HAP-1 (cell line): ENCODE results near the gene HOXC6.
"Not testable (repeated sequence)": the region's sequence is repeated elsewhere in the genome, so short reads cannot be mapped to it uniquely, and the experiment has no call there.

ENCODE experiments used
- DNase-seq, 2 experiments: peaks; one replicate each; pipeline ENCODE4 v3.0.0-alpha.2; 2016 to 2020; ENCODE audit warnings: low spot score in 2 of 2
- H3K27me3 ChIP-seq: fragments of 250-450 bp; sonication (Bioruptor Pico); 2 replicates; pipeline ENCODE4 v1.5.1; 2020; ENCODE audit warnings: low read depth, mild to moderate bottlenecking, moderate library complexity
- H3K36me3 ChIP-seq: fragments of 250-450 bp; sonication (Bioruptor Pico); replicated peaks from 2 replicates; pipeline ENCODE4 v1.5.1; 2020; ENCODE audit warnings: mild to moderate bottlenecking
- H3K4me1 ChIP-seq: fragments of 250-450 bp; sonication (Bioruptor Pico); 2 replicates; pipeline ENCODE4 v1.5.1; 2020; ENCODE audit warnings: mild to moderate bottlenecking
- H3K4me3 ChIP-seq: fragments of 250-450 bp; sonication (Bioruptor Pico); 2 replicates; pipeline ENCODE4 v1.5.1; 2020; ENCODE audit warnings: mild to moderate bottlenecking, moderate library complexity
- H3K9me3 ChIP-seq: fragments of 250-450 bp; sonication (Bioruptor Pico); 2 replicates; pipeline ENCODE4 v1.5.1; 2020; ENCODE audit warnings: mild to moderate bottlenecking, moderate library complexity
- in situ Hi-C: fragments of 300-500 bp; cut with MboI; formaldehyde crosslinking; loops from 3 replicates; pipeline ENCODE4 v1.14.3; 2020; ENCODE audit warnings: low sequenced_read_pairs, inconsistent platforms, mixed read lengths

HOXC6 gene

DNA sequence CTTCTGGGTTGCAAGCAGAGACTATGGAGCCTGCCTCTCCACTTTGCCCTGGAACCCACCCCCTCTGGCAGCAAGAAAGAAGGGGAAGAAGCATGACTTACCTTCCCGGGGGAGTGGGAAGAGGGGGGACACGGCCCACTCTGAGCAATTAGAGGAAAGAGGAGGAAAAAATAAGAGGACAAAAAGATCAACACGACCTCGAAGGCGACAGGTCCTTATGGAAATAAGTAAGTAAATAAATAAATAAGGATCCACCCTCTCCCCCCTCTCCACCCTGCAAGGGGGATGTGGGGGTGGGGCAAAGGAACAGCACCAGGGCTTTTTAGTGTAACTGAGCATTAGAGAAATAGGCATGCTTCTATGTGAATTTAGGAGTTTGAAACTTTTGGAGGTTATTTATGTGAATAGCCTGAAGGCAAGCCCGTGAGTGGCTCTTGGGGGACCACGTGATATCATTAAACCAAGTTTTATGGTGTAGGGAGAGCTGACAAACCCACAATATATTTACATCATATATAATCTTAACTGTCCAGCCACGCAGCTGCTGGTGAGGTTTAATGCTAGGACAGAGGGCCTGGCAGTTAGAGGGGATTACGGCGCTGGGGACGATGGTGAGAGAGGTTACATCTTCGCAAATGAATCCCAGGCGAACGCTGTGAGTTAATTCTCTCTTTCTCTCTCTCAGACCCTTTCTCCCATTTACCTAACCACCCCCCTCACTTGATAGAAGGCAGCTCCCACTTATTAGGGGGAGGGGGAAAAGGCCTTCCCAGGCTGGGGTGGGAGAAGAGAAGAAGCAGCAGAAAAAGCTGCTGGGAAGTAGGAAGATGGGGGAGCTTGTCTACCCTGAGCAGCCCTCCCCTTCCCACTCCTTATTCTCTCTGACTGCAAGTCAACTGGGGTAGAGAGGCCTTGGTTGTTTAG is 9.4 kb downstream of the HOXC6 start:
- in situ Hi-C loops = no loop called here
- DNase-seq = peak; percentile 36 to 59
- H3K9me3 ChIP-seq = no peaks in the 10 kb centered on the region
- no peaks in the 10 kb centered on the region for H3K36me3 ChIP-seq
- H3K27me3 ChIP-seq = peaks cover 78% of the 10 kb centered on the region
- H3K4me3 ChIP-seq = no peak overlapping the region
- peaks cover 22% of the 10 kb centered on the region for H3K4me1 ChIP-seq

DNA sequence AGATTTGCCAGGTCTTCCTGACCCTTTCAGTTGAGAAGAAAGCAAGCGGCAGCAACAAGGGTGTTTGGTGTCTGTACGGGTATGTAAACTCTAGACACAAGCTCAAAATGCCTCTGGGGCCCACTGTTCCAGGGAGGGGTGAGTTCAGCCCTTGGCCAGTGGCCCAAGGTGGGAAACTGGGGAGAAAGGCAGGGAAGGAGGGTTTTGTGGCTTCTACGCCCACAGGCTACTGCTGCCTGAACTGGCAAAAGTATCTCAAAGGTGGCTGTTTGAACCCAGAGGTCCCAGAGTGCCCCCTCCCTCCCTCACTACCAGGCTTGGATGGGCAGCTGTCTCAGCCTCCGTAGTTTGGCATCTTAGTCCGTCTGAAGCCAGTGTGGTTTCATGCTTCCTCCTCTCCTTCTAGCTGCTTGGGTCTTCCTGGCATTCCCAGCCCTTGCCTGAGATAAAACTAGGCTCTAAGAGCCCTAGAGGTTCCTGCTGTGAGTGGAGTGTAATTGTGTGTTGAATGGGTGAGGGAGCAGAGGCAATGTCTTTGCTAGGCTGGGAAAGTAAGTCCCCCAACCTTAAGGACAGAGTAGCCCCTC is 10.1 kb downstream of the HOXC6 start:
- no peak for DNase-seq
- Histone ChIP-seq H3K4me1 (peaks cover 16% of the 10 kb centered on the region), H3K27me3 (peaks cover 81% of the 10 kb centered on the region), H3K36me3 (no peaks in the 10 kb centered on the region), H3K4me3 (no peak overlapping the region), H3K9me3 (no peaks in the 10 kb centered on the region)
- in situ Hi-C loops = no loop called here

DNA sequence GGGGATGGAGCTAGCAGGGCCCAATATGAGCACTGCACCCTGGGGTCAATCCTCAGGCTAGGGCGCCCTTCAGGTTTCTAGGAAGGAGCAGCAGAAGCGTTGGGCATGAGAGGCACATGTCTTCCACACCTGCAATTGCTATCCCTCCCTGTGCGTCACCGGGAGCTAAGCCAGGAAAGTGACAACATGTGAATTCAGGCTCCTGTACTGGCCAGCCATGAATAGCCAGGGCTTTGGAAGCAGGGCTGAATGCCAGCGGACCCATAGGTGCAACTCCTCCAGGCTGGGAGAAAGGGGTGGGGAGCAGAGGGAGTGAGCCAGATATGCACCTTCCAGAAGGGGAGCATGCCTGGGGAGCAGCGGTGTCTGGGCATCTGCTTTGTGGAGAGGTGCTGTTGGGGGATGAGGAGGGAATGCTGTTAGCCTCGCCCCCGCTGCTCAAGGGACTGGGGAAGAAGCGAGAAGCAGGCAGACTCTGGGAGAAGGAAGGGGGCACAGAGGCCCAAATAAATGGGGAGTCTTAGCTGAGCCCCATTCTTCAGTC is 10.7 kb downstream of the HOXC6 start:
- in situ Hi-C loops = no loop called here

DNA sequence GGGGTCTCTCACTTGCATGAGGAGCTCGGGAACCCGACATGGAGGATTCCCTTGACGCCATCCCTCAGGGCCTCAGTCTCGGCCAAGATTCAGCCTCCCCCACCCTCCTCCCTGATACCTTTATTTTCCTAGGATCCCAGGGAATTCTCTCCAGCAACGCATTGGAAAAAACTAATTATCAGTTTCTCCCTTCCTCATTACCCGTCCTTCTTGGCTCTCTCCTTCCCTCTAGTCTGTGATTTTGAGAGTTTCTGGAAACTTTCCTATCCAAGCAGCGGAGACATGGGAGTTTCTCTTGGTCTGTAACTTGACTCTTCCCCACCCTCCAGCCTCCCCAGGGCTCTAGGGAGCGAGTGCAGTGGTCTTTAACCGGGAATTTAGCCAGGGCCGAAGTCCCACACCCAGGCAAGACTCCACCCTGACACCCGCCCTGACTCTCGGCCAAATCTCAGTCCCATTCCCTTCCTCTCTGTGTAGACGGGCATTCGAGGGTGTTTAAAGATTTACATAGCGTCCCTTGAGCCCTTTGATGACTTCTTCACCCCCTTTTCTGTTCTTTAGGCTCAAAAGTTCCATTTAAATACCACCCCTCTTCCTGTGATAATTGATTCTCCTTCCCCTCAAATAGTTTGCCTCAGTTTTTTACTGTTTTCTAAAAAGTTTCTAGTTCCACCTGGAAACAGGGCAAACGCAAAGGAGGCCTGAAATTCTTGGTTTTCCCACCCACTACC is 11.3 kb downstream of the HOXC6 start:
- H3K4me3 ChIP-seq = no peak overlapping the region
- H3K36me3 ChIP-seq = no peaks in the 10 kb centered on the region
- H3K27me3 ChIP-seq = peaks cover 88% of the 10 kb centered on the region
- peaks cover 10% of the 10 kb centered on the region for H3K4me1 ChIP-seq
- in situ Hi-C loops = no loop called here
- H3K9me3 ChIP-seq = no peaks in the 10 kb centered on the region
- no peak for DNase-seq

More for the DNA sequence above, 10.7 kb downstream of the HOXC6 start:
- no peaks in the 10 kb centered on the region for H3K36me3 ChIP-seq
- no peak overlapping the region for H3K4me3 ChIP-seq
- H3K9me3 ChIP-seq = no peaks in the 10 kb centered on the region
- peaks cover 87% of the 10 kb centered on the region for H3K27me3 ChIP-seq
- no peak for DNase-seq
- H3K4me1 ChIP-seq = peaks cover 14% of the 10 kb centered on the region

DNA sequence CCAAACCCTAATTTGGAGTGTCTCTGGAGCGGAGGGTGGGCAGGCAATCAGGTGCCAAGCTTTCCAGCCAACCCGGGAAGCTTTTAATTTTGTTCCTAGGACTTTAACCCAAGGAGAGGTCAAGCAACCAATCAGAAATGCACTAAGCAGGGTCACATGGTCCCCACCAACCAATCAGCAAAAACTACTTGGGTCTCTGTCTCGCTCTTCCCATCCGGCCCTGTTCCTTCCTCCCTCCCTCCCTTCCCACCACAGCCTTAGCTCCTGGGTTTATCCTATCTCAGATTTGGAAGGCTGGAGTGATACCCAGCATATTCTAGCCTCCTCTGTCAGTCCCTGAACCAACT is 11.9 kb downstream of the HOXC6 start:
- Histone ChIP-seq H3K27me3 (peaks cover 89% of the 10 kb centered on the region), H3K9me3 (no peaks in the 10 kb centered on the region), H3K4me3 (no peak overlapping the region), H3K4me1 (peaks cover 10% of the 10 kb centered on the region), H3K36me3 (no peaks in the 10 kb centered on the region)
- DNase-seq = peak in 1 of 2 experiments; percentile 51
- in situ Hi-C loops = no loop called here

DNA sequence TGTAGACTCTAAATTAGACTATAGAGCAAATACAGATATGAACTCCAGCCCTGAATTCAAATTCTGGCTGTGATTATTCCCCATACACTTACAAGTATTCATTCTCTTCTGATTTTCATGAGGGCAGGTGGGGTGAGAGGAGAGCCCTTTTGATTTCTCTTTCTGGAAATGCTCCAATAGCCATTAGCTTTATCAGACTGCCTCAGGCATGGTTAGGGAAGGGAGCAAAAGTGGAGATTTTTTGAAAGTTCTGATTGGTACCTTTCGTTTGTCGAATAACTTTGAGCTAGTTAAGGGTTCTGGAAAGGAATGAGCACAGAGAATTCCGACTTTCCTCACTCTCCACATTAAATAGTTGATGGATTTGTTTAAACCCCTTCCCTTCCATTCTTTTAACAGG is 12.4 kb downstream of the HOXC6 start:
- DNase-seq = no peak
- in situ Hi-C loops = no loop called here

DNA sequence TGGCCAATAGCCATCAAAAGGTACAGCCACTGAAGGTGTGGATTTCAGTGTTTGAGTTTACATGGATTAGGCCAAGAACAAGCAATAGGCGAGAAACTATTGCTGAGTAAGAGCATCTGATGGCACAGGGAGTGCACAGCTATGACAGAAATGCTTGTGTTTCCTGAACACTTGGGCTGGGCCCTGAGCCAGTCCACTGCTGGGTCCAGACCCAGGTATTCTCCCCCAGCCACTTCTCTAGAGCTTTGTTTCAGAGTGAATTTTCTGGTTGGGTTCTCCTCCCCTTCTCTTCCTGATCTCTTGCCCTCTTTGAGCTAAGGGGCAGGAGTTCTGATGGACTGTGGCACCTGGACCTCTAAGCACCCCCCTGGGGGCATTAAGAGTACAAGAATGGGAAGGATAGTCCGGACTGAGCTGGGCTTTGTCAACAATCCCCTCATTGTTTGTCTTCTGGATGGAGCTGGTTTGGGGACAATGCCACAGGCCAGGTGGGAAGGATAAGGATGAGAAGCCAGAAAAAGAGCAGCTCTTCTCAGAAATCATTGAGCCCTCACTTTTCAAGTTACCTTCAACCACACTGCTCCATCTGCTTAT is 13.0 kb downstream of the HOXC6 start:
- Histone ChIP-seq H3K36me3 (no peaks in the 10 kb centered on the region), H3K4me3 (no peak overlapping the region), H3K27me3 (peaks cover 92% of the 10 kb centered on the region), H3K9me3 (no peaks in the 10 kb centered on the region), H3K4me1 (peaks cover 10% of the 10 kb centered on the region)
- no peak for DNase-seq
- in situ Hi-C loops = no loop called here

More for the DNA sequence above, 12.4 kb downstream of the HOXC6 start:
- peaks cover 91% of the 10 kb centered on the region for H3K27me3 ChIP-seq
- peaks cover 10% of the 10 kb centered on the region for H3K4me1 ChIP-seq
- no peaks in the 10 kb centered on the region for H3K36me3 ChIP-seq
- no peak overlapping the region for H3K4me3 ChIP-seq
- no peaks in the 10 kb centered on the region for H3K9me3 ChIP-seq

DNA sequence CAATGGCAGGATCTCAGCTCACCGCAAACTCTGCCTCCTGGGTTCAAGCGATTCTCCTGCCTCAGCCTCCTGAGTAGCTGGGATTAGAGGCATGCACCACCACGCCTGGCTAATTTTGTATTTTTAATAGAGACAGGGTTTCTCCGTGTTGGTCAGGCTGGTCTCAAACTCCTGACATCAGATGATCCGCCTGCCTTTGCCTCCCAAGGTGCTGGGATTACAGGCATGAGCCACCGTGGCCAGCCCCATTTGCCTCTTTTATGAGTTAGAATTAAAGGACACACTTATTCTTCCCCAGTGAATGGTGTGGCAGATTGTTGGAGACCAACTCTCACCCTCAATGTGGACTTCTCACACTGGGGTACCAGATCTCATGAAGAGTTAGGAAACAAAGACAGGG is 13.8 kb downstream of the HOXC6 start:
- in situ Hi-C loops = not testable (repeated sequence)
- H3K27me3 ChIP-seq = peaks cover 92% of the 10 kb centered on the region

DNA sequence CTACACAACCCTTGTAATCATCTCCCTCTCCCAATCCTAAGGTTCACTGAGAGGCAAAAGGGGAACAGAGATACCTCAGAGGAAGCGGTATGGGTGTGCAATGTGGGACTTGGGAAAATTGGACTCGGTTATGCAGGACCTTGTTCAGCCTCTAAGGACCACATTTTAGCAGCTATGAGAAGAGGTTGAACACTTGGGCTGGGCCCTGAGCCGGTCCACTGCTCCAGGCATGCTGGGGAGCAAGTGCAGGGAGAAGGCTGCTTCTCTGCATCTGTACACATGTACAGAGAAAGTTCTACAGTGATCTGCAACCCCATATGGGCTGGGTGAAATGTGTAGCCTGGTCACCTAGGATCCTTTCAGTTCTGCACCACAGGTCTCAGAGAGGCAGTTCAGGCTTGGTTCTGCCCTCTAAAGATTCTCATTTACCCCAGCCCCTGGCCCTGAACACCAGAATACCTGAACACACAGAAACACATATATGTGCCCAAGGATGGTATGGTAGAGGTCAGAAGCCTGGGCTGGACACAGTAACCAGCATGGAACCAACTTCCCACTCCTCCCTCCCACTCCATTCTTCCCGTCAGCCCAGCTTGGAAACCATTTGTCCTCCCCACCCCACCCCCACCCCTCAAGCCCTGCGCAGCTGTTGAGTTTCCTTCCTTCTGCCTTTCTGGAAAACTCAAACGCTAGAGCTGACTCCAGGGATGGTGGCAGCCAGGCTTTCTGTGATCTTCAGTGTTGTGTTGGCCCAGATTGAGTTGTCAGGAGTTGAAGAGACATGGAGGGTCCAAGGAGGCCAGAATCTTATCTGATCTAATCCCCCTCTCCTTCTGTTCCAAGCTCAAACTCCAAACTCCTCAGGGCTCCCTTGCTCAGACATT is 15.0 kb downstream of the HOXC6 start:
- H3K9me3 ChIP-seq = no peaks in the 10 kb centered on the region
- no peaks in the 10 kb centered on the region for H3K4me1 ChIP-seq
- no peak overlapping the region for H3K4me3 ChIP-seq
- peaks cover 92% of the 10 kb centered on the region for H3K27me3 ChIP-seq
- no peak for DNase-seq
- in situ Hi-C loops = no loop called here
- no peaks in the 10 kb centered on the region for H3K36me3 ChIP-seq

More for the DNA sequence above, 13.8 kb downstream of the HOXC6 start:
- not testable (repeated sequence) for H3K4me3 ChIP-seq, H3K4me1 ChIP-seq, H3K36me3 ChIP-seq, DNase-seq, H3K9me3 ChIP-seq

DNA sequence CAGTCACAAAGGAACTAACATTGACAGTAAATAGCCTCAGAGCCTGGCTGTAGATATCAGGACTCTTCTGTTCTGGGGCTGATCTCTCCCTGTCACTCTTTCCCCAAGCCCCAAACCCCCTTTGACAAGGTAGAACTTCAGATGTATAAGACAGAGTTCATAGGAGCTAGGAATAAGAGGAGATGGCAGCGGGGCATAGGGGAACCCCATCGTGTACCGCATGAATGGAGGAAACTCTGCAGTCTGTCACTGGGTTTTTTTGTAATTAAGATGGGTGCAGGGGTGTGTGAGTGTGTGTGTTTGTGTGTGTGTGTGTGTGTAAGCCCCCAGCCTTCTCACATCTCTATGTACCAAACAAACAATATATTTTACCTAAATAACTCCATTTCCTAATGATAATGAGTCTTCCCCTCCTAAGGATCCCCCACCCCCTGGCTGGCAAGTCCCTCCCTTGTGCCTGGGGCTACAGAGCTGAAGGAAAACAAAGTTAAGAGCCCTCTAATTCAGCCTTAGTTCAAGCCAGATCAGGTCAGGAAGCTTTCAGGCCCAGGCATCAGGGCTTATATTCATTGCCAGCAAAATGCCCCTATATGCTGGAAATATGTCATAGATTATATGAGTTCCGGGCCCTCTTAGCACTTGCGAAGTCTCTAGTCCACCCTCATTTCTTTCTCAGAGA is 16.3 kb downstream of the HOXC6 start:
- H3K27me3 ChIP-seq = peaks cover 91% of the 10 kb centered on the region
- no peaks in the 10 kb centered on the region for H3K36me3 ChIP-seq
- no peaks in the 10 kb centered on the region for H3K9me3 ChIP-seq
- H3K4me1 ChIP-seq = no peaks in the 10 kb centered on the region
- H3K4me3 ChIP-seq = no peak overlapping the region
- DNase-seq = no peak
- in situ Hi-C loops = no loop called here

DNA sequence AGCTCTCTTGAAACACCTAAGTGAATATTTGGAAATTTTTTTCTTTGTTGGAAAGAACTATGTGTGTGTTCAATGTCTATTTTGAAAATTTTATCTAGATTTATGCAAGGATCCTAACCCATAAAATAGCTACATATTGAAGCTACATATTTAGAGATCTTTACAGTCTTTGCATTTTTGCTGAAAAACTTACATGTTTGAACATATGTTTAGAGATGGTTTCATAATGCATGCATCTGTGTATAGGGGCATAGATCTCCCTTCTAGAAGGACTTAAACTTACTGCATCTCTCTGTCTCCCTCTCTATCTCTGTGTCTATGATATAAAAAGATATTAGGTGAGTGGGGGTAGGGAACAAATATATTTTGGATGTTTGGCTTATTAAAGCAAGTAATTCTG is 17.2 kb downstream of the HOXC6 start:
- in situ Hi-C loops = no loop called here
- H3K36me3 ChIP-seq = no peaks in the 10 kb centered on the region
- H3K27me3 ChIP-seq = peaks cover 91% of the 10 kb centered on the region
- no peak overlapping the region for H3K4me3 ChIP-seq
- no peak for DNase-seq
- peaks cover 2% of the 10 kb centered on the region; the same call in 1 of the 2 replicates for H3K4me1 ChIP-seq
- no peaks in the 10 kb centered on the region for H3K9me3 ChIP-seq

DNA sequence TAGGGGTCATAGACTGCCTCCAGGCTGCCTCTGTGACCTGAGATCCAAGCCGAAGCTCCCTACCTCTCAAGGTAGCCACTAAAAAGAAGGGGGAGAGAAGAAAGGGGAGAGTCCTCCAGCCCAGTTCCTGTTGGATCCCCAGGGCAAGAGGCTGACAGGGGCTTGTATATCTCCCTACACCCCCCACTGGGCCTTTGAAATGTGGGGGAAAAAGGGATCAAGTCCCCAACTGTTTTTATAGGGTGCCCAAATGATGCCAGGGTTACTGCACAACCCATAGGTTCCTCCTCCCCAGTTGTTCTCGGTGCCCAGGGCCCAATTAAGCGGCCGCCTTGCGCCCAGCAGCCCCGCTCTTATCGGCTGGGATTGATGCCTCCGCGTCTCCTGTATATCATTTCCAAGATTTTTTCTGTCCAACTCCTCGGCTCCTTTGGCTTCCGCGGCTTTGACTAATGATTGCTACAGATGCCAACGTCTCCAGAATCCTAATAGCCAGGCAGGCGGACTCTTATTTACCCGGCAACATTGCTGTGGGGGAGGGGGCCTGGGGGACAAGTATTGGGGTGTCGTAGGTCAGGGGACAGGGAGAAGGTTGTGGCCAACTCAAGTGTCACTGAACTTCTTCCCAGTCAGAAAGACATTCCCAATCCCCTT is 17.8 kb downstream of the HOXC6 start:
- H3K4me1 ChIP-seq = peaks cover 2% of the 10 kb centered on the region; the same call in 1 of the 2 replicates
- no peak overlapping the region for H3K4me3 ChIP-seq
- peaks cover 91% of the 10 kb centered on the region for H3K27me3 ChIP-seq
- no peak for DNase-seq
- no peaks in the 10 kb centered on the region for H3K36me3 ChIP-seq
- H3K9me3 ChIP-seq = no peaks in the 10 kb centered on the region
- in situ Hi-C loops = no loop called here
